ENCODE data around the gene TFCP2.

TFCP2 gene

GRCh38 chr12:51156245-51156765, 16.6 kb downstream of the TFCP2 start:
- FAIRE-seq: no peak

GRCh38 chr12:51152953-51153352, 20.0 kb downstream of the TFCP2 start:
- FAIRE-seq (no peak), DNase-seq (ENCODE audit: low spot score) (no peak)

More at GRCh38 chr12:51156245-51156765, 16.6 kb downstream of the TFCP2 start:
- no peak for DNase-seq (ENCODE audit: low spot score)

- DNase-seq (ENCODE audit: low spot score): no peak
- no peak for FAIRE-seq
Measured at GRCh38 chr12:51150777-51151176, 22.2 kb downstream of the TFCP2 start.

- DNase-seq (ENCODE audit: low spot score): no peak
- FAIRE-seq: no peak
Measured at GRCh38 chr12:51147309-51147708, 25.6 kb downstream of the TFCP2 start.

- FAIRE-seq: no peak
- DNase-seq (ENCODE audit: low spot score): no peak
Measured at GRCh38 chr12:51139292-51139844, 33.6 kb downstream of the TFCP2 start.

- DNase-seq (ENCODE audit: low spot score) (no peak), FAIRE-seq (no peak)
Measured at GRCh38 chr12:51132693-51133092, 40.2 kb downstream of the TFCP2 start.

GRCh38 chr12:51131745-51132521, 41.0 kb downstream of the TFCP2 start:
- no peak for FAIRE-seq
- no peak for DNase-seq (ENCODE audit: low spot score)

GRCh38 chr12:51128919-51129318, 44.0 kb downstream of the TFCP2 start:
- FAIRE-seq (no peak), DNase-seq (ENCODE audit: low spot score) (no peak)

GRCh38 chr12:51127050-51127729, 45.7 kb downstream of the TFCP2 start:
- DNase-seq (ENCODE audit: low spot score) (no peak), FAIRE-seq (no peak)

GRCh38 chr12:51126297-51126696, 46.6 kb downstream of the TFCP2 start:
- FAIRE-seq: no peak

GRCh38 chr12:51124504-51124903, 48.4 kb downstream of the TFCP2 start:
- no peak for DNase-seq (ENCODE audit: low spot score)
- no peak for FAIRE-seq

More at GRCh38 chr12:51126297-51126696, 46.6 kb downstream of the TFCP2 start:
- DNase-seq (ENCODE audit: low spot score): no peak

- DNase-seq (ENCODE audit: low spot score) (no peak), FAIRE-seq (no peak)
Measured at GRCh38 chr12:51122844-51123243, 50.1 kb downstream of the TFCP2 start.

GRCh38 chr12:51118706-51119105, 54.2 kb downstream of the TFCP2 start:
- DNase-seq (ENCODE audit: low spot score): peak; percentile 81
- no peak for FAIRE-seq

- DNase-seq (ENCODE audit: low spot score) (no peak), FAIRE-seq (no peak)
Measured at GRCh38 chr12:51115533-51115932, 57.4 kb downstream of the TFCP2 start.

GRCh38 chr12:51108136-51108535, 64.8 kb downstream of the TFCP2 start:
- DNase-seq (ENCODE audit: low spot score): no peak
- no peak for FAIRE-seq

GRCh38 chr12:51103977-51104376, 69.0 kb downstream of the TFCP2 start:
- DNase-seq (ENCODE audit: low spot score) (no peak), FAIRE-seq (no peak)

GRCh38 chr12:51098611-51099010, 74.3 kb downstream of the TFCP2 start:
- no peak for FAIRE-seq
- DNase-seq (ENCODE audit: low spot score): no peak

GRCh38 chr12:51090705-51091229, 82.2 kb downstream of the TFCP2 start:
- FAIRE-seq (no peak), DNase-seq (ENCODE audit: low spot score) (no peak)

GRCh38 chr12:51087818-51088217, 85.1 kb downstream of the TFCP2 start:
- DNase-seq (ENCODE audit: low spot score) (no peak), FAIRE-seq (no peak)

GRCh38 chr12:51086933-51087332, 86.0 kb downstream of the TFCP2 start:
- DNase-seq (ENCODE audit: low spot score) (no peak), FAIRE-seq (no peak)

GRCh38 chr12:51085757-51086156, 87.2 kb downstream of the TFCP2 start:
- FAIRE-seq (no peak), DNase-seq (ENCODE audit: low spot score) (no peak)

Data from urothelium cell line (cell line).